ENCODE measurements around the gene HLA-DMB.

DNA sequence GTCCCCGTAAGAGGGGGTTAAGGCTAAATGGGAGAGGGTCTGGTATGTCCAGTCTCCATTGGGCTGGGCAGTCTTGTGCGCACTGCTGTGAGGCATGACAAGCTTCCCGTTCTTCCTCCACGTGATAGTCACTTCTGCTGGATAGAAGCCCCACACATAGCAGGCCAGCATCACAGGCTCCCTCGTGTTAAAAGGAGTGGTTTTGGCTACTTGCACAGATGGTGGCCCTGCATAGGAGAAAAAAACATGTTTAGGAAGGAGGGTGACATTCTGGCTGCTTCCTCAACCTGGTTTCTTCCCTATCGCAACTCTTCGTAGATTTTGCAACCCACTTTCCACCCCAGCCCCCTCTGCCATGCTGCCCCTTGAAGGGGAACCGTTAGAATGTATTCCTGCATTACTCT is 3.6 kb downstream of the HLA-DMB start:
- TF ChIP-seq CTCF (IDR thresholded peaks at IDR 0.05; ENCODE audit: insufficient read depth, low read length) (no peak), POLR2AphosphoS5 (IDR thresholded peaks at IDR 0.05; ENCODE audit: low read depth) (peak; percentile 55)
- TF ChIP-seq, protein P1, sequence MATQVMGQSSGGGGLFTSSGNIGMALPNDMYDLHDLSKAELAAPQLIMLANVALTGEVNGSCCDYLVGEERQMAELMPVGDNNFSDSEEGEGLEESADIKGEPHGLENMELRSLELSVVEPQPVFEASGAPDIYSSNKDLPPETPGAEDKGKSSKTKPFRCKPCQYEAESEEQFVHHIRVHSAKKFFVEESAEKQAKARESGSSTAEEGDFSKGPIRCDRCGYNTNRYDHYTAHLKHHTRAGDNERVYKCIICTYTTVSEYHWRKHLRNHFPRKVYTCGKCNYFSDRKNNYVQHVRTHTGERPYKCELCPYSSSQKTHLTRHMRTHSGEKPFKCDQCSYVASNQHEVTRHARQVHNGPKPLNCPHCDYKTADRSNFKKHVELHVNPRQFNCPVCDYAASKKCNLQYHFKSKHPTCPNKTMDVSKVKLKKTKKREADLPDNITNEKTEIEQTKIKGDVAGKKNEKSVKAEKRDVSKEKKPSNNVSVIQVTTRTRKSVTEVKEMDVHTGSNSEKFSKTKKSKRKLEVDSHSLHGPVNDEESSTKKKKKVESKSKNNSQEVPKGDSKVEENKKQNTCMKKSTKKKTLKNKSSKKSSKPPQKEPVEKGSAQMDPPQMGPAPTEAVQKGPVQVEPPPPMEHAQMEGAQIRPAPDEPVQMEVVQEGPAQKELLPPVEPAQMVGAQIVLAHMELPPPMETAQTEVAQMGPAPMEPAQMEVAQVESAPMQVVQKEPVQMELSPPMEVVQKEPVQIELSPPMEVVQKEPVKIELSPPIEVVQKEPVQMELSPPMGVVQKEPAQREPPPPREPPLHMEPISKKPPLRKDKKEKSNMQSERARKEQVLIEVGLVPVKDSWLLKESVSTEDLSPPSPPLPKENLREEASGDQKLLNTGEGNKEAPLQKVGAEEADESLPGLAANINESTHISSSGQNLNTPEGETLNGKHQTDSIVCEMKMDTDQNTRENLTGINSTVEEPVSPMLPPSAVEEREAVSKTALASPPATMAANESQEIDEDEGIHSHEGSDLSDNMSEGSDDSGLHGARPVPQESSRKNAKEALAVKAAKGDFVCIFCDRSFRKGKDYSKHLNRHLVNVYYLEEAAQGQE (IDR thresholded peaks at IDR 0.05; ENCODE audit: insufficient replicate concordance, low read depth): peak; percentile 27
